ENCODE data around the gene DEPDC1B.
A peak's percentile ranks its signal among the peaks of the same experiment; 100 is the strongest.
"Not testable (repeated sequence)": the region's sequence is repeated elsewhere in the genome, so short reads cannot be mapped to it uniquely, and the experiment has no call there.

The DEPDC1B gene

DNA sequence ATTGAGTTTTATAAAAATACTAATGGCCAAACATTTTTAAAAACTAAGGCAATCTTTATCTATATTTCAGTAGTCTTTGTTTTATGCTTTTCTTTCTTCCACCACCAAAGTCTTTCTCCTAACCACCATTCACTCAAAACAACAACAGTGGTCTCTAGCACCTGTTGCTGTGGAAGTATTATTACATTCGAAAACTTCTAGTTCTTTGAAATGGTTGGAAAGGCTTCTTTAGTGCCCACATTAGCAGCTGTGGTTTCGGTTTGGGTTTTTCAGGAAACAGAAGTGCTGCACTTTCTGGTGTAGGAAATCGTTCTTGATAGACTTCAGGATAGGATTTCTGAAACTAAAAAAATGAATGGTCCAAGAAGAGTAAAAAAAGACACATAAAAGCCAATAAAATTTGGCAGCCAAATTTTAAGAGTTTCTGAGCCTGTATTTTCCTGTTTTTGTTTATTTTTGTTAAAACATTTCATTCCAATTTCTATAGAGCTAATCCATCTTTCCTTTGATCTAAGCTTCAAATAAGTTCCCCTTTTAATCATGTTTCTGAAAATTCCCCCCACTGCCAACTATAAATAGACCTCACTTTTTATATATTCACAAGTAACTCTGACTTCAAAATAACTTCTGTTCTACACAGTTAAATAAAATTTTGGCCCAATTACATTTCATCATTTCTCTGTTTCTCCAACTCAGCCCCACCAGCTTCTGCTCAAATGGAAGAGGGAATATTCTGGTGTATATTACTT is 102.2 kb downstream of the DEPDC1B start:
- DNase-seq: no peak
- no peak for TF ChIP-seq POLR2A (IDR thresholded peaks at IDR 0.05; ENCODE audit: low read length)
- no peak for TF ChIP-seq GATA1 (IDR thresholded peaks at IDR 0.05; ENCODE audit: low read depth, low read length)

DNA sequence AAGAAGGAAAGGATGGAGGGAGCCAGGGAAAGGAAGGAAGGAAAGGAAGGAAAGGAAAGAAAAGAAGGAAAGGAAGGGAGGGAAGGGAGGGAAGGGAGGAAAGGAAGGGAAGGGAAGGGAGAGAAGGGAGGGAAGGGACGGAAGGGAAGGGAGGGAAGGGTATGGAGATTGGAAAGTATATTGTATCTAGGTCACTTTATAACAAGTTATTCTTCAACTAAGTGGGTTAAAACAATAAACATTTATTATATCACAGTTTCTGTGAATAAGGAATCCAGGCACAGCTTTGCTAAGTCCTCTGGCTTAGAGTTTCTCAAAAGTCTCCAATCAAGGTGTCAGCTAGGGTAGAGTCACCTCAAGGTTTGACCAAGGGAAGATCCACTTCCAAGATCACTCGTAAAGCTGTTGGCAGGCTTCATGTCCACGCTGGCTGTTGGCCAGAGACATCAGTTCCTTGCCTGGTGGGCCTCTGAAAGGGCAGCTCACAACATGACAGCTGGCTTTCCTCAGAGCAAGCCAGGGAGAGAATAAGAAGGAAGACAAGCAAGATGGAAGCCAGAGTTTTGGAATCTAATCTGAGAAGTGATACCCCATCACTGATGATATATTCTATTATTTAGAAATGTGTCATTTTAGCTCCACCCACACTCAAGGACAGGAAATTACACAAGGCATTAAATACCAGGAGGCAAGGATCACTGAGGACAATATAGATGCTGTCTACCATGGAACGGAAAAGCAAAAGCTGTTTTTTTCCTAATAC is 105.1 kb downstream of the DEPDC1B start:
- TF ChIP-seq GATA1 (IDR thresholded peaks at IDR 0.05; ENCODE audit: low read depth, low read length) (no peak), POLR2A (IDR thresholded peaks at IDR 0.05; ENCODE audit: low read length) (no peak)
- no peak for DNase-seq

DNA sequence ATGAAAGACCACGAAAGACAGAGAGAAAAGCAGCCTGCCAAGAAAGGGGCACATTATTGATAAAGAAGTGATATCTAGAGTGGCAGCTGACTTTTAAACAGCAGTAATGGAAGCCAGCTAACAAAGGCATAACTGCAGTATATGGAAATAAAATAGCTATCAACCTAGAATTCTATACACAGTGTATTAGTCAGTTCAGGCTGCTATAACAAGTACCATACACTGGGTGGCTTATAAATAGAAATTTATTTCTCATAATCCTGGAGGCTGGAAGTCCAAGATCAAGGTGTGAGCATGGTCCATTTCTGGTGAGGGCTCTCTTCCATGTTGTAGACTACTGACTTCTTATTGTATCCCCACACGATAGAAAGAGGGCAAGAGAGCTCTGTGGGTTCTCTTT is 109.8 kb downstream of the DEPDC1B start:
- no peak for DNase-seq
- no peak for TF ChIP-seq POLR2A (IDR thresholded peaks at IDR 0.05; ENCODE audit: low read length)
- TF ChIP-seq GATA1 (IDR thresholded peaks at IDR 0.05; ENCODE audit: low read depth, low read length): no peak

DNA sequence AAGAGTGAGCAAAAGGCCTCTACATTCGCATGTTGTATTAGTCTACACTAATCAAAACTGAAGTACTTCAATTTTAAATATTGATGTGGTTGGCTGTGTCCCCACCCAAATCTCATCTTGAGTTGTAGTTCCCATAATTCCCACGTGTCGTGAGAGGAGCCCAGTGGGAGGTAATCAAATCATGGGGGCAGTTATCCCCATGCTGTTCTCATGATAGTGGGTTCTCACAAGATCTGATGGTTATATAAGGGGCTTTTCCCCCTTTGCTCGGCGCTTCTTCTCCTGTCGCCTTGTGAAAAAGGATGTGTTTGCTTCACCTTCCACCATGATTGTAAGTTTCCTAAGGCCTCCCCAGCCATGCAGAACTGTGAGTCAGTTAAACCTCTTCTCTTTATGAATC is 112.7 kb downstream of the DEPDC1B start:
- DNase-seq: not testable (repeated sequence)

DNA sequence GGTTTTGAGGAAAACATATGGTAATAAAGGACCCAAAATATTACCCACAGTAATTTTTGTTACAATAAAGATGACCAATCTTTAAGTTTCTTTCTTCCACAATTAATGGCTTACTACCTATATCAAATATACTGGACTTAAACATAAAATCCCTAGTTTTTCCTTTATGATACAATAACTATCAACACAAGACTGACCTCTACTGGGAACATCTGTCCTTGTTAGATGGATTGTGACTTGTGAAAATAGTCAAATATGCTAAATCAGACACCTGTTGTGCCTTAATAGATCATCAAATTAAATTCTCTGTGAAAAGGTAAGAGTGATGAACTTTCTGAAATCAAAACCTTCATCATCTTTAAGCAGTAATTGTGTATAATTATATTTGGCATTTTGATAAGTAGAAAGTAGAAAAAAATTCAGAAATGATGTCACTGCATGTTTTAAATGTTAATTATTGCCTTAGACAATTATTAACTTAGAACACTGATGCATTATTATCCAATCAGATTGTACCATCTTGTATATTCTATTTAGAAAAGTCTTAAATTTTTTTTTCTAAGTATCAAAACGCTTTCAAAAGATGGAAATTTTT is 113.6 kb downstream of the DEPDC1B start:
- no peak for TF ChIP-seq POLR2A (IDR thresholded peaks at IDR 0.05; ENCODE audit: low read length)
- no peak for TF ChIP-seq GATA1 (IDR thresholded peaks at IDR 0.05; ENCODE audit: low read depth, low read length)
- DNase-seq: no peak

DNA sequence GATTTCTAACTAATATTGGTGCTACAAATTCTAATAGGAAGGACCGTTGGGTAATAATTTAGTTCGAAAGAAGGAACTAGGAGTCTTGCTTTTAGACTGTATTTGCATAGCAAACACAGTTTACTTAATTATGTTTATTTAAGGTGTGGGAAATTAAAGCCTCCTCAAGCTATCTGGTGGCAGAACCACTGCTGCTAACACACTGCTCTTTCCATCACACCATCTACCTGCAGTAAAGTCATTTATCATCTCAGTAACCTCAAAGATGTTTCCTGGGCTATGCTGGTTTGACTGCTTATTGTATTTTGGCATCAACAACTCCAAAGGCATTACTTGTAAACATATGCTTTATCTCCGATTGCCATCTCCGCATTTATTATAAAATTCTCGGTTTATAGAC is 114.3 kb downstream of the DEPDC1B start:
- no peak for DNase-seq

DNA sequence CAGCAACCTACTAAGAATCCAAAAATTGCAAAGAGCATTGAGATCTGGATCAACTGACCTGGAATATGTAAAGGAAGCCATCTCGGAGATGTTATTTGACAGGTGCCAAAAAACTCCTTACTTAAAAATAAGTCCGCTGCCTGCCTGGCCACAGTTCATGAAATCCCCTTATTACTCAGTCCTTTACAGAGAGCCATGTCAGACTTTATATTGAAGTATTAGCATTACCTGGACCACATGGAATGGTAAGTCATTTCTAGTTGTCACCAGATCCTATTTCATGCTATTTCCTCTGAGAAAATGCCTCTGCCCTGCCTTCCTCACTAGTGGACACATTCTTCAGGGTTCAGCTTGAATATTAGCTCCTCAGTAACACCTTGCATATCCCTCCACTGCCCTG is 115.7 kb downstream of the DEPDC1B start:
- DNase-seq: no peak
- TF ChIP-seq GATA1 (IDR thresholded peaks at IDR 0.05; ENCODE audit: low read depth, low read length) (no peak), POLR2A (IDR thresholded peaks at IDR 0.05; ENCODE audit: low read length) (no peak)

More for the DNA sequence above, 114.3 kb downstream of the DEPDC1B start:
- no peak for TF ChIP-seq GATA1 (IDR thresholded peaks at IDR 0.05; ENCODE audit: low read depth, low read length)
- no peak for TF ChIP-seq POLR2A (IDR thresholded peaks at IDR 0.05; ENCODE audit: low read length)

DNA sequence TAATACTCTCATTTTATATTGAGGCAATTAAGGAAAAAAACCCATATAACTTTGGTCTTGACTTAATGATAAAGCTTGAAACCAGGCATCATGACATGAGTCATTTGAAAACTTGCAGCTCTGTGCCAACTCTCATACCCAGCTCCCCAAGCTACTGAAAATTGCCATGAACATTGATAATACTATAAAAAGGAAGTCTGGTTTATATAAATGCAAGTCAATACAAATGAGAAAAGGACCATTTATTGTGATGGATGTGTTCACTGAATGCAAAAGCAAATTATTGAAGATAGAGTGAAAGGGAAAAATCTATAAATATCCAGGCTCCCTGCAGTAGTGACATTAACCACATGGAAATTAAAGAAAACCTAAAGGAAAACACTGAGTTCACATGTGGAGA is 116.3 kb downstream of the DEPDC1B start:
- TF ChIP-seq POLR2A (IDR thresholded peaks at IDR 0.05; ENCODE audit: low read length) (no peak), GATA1 (IDR thresholded peaks at IDR 0.05; ENCODE audit: low read depth, low read length) (no peak)
- DNase-seq: no peak

DNA sequence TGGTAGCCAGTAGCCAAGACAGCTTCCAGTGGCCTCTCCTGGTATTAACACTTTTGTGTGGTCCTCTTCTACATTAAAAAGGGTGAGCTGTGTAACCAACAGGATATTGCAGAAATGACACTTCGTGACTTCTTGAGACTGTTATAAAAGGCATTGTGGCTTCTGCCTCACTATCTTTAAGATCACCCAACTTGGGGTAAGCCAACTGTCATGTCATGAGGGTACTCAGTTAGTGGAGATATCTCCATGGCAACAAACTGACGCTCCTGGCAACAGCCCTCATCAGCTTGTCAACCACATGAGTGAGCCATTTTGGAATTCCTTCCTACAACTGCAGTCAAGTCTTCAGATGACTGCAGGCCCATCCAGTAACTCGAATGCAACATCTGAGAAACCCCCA is 121.7 kb downstream of the DEPDC1B start:
- TF ChIP-seq POLR2A (IDR thresholded peaks at IDR 0.05; ENCODE audit: low read length) (no peak), GATA1 (IDR thresholded peaks at IDR 0.05; ENCODE audit: low read depth, low read length) (no peak)
- peak; percentile 6 to 52 for DNase-seq

DNA sequence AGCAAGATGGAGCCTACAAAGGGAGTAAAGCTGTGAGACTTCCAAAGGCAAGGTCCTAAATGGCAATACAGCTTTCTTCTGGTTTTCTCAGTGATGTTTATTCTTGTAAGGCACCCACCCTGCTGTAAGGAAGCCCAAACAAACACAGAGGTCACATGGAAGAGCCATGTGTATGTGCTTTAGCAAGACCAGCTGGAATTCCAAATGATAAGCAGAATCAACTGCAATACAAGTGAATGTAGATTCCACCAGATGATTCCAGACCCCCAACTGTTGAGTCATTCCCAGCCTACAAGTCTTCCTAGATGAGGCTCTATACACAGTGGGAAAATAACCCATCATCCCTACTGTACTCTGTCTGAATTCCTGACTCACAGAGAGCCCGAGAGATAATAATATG is 122.8 kb downstream of the DEPDC1B start:
- TF ChIP-seq GATA1 (IDR thresholded peaks at IDR 0.05; ENCODE audit: low read depth, low read length) (no peak), POLR2A (IDR thresholded peaks at IDR 0.05; ENCODE audit: low read length) (no peak)
- DNase-seq: no peak

DNA sequence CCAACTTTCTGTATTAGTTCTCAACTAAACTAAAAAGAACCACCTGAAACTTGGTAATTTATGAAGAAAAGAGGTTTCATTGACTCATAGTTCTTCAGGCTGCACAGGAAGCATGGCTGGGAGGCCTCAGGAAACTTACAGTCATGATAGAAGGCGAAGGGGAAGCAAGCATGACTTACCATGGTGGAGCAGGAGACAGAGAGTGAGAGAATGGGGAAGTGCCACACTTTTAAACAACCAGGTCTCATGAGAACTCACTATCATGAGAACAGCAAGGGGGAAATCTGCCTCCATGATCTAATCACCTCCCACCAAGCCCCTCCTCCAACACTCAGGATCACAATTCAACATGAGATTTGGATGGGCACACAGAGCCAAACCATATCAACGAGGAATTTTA is 123.5 kb downstream of the DEPDC1B start:
- TF ChIP-seq POLR2A (IDR thresholded peaks at IDR 0.05; ENCODE audit: low read length) (no peak), GATA1 (IDR thresholded peaks at IDR 0.05; ENCODE audit: low read depth, low read length) (no peak)

DNA sequence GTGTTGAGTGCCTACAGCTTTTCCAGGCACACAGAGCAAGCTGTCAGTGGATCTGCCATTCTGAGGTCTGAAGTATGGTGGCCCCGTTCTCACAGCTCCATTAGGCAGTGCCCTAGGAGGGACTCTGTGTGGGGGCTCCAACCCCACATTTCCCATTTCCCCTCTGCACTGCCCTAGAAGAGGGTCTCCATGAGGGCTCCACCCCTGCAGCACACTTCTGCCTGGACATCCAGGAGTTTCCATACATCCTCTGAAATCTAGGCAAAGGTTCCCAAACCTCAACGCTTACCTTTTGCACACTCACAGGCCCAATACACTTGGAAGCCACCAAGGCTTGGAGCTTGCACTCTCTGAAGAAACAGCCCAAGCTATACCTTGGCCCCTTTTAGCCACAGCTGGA is 131.3 kb downstream of the DEPDC1B start:
- TF ChIP-seq GATA1 (IDR thresholded peaks at IDR 0.05; ENCODE audit: low read depth, low read length) (no peak), POLR2A (IDR thresholded peaks at IDR 0.05; ENCODE audit: low read length) (no peak)
- DNase-seq: no peak

More for the DNA sequence above, 123.5 kb downstream of the DEPDC1B start:
- no peak for DNase-seq

DNA sequence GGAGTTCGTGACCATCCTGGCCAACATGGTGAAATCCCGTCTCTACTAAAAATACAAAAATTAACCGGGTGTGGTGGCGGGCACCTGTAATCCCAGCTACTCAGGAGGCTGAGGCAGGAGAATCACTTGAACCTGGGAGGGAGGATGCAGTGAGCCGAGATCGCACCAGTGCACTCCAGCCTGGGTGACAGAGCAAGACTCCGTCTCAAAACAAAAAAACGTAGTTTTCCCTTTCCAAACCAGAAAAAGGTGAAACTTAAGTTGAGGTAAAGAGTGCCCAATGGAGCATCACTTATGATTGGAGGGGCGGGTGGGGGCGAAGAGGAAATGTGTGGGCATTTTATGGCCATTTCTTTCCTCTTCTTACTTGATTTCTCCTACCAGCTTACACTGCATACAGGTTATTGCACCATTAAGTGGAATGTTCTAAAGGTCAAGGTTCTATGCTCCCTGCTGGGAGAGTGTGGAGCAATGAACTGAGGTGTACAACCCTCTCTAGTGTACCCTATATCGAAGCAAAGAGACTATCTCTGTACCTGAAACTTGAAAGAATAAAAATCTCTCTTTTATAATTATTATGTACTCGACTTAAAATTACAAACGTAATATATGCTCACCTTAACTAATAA is 136.2 kb downstream of the DEPDC1B start:
- DNase-seq: no peak
- TF ChIP-seq GATA1 (IDR thresholded peaks at IDR 0.05; ENCODE audit: low read depth, low read length) (no peak), POLR2A (IDR thresholded peaks at IDR 0.05; ENCODE audit: low read length) (no peak)

DNA sequence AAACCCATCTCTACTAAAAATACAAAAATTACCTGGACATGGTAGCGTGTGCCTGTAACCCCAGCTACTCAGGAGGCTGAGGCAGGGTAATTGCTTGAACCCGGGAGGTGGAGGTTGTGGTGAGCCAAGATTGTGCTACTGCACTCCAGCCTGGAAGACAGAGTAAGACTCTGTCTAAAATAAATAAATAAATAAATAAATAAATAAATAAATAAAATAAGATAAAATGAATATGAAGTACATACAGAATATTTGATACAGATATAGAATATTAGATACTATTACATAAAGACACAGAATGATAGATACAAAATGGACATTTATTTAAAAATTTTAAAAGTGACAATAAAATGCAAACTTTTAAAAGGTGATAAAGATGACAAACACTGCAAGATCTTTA is 146.7 kb downstream of the DEPDC1B start:
- not testable (repeated sequence) for DNase-seq

Data from erythroblast (primary cell).